OCI-LY3 (cell line): ENCODE data around the gene SLC25A28.
A peak's percentile ranks its signal among the peaks of the same experiment; 100 is the strongest.

Experiments
- H2AFZ ChIP-seq: fragments of 200-600, 300-600 bp; shearing (Covaris generic); 2 replicates; pipeline ENCODE4 v1.6.0; 2014; ENCODE audit warnings: antibody characterized with exemption, low read depth, low read length
- H3K27ac ChIP-seq: fragments of 200-600, 300-600 bp; sonication (generic); 2 replicates; pipeline ENCODE4 v1.5.1; 2014; ENCODE audit warnings: mild to moderate bottlenecking, low read length, moderate library complexity, mixed read lengths
- H3K27me3 ChIP-seq: fragments of 200-600, 300-600 bp; sonication (generic); 2 replicates; pipeline ENCODE4 v1.6.1; 2014; ENCODE audit warnings: low read depth, low read length, mixed read lengths
- H3K36me3 ChIP-seq: fragments of 200-600, 300-600 bp; sonication (generic); replicated peaks from 2 replicates; pipeline ENCODE3; 2014; ENCODE audit warnings: low read depth, low read length, mixed read lengths
- H3K4me1 ChIP-seq: fragments of 300-600, 200-600 bp; sonication (generic); 2 replicates; pipeline ENCODE4 v1.6.1; 2014; ENCODE audit warnings: low read length, mixed read lengths
- H3K4me2 ChIP-seq: fragments of 200-600, 300-600 bp; sonication (generic); 2 replicates; pipeline ENCODE4 v1.6.1; 2014; ENCODE audit warnings: low read length, mixed read lengths
- H3K4me3 ChIP-seq: fragments of 300-600, 200-600 bp; sonication (generic); 2 replicates; pipeline ENCODE4 v1.5.1; 2014; ENCODE audit warnings: antibody characterized with exemption, mild to moderate bottlenecking, low read length, moderate library complexity
- H3K79me2 ChIP-seq: fragments of 300-600, 200-600 bp; shearing (Covaris generic); 2 replicates; pipeline ENCODE4 v1.6.1; 2014; ENCODE audit warnings: mild to moderate bottlenecking, low read length, mixed read lengths
- H3K9ac ChIP-seq: fragments of 300-600, 200-600 bp; shearing (Covaris generic); 2 replicates; pipeline ENCODE4 v1.6.0; 2014; ENCODE audit warnings: mild to moderate bottlenecking, low read length, moderate library complexity
- H3K9me3 ChIP-seq: fragments of 200-600, 300-600 bp; shearing (Covaris generic); 2 replicates; pipeline ENCODE4 v1.6.1; 2014; ENCODE audit warnings: low read length, mixed read lengths; ENCODE audit not compliant: insufficient read depth
- H4K20me1 ChIP-seq: fragments of 200-600, 300-600 bp; sonication (generic); 2 replicates; pipeline ENCODE4 v1.6.1; 2016; ENCODE audit warnings: low read length, mixed read lengths; ENCODE audit not compliant: insufficient read depth
- CTCF ChIP-seq: fragments of 200-600, 300-600 bp; sonication (generic); IDR thresholded peaks from 2 replicates; pipeline ENCODE4 v1.5.1; 2014; ENCODE audit warnings: antibody characterized with exemption, low read length, low read depth
- EZH2phosphoT487 ChIP-seq: fragments of 200-600 bp; shearing (Covaris generic); IDR thresholded peaks from 2 replicates; pipeline ENCODE4 v1.6.1; 2018; ENCODE audit warnings: antibody characterized with exemption, mixed run types, low read depth

SLC25A28 gene

GRCh38 chr10:99564361-99564760, 55.9 kb downstream of the SLC25A28 start:
- H3K27me3 ChIP-seq: no peaks in the 10 kb centered on the region
- H3K9ac ChIP-seq: no peak overlapping the region
- no peak overlapping the region for H3K4me3 ChIP-seq
- no peaks in the 10 kb centered on the region for H3K9me3 ChIP-seq
- no peak overlapping the region for H2AFZ ChIP-seq
- H3K4me2 ChIP-seq: no peak overlapping the region
- no peaks in the 10 kb centered on the region for H4K20me1 ChIP-seq
- no peak for TF ChIP-seq EZH2phosphoT487
- no peak for TF ChIP-seq CTCF
- no peaks in the 10 kb centered on the region for H3K36me3 ChIP-seq
- H3K27ac ChIP-seq: no peak overlapping the region
- H3K79me2 ChIP-seq: no peaks in the 10 kb centered on the region
- H3K4me1 ChIP-seq: peaks cover 14% of the 10 kb centered on the region

- Histone ChIP-seq H3K4me3 (no peak overlapping the region), H3K4me2 (peak overlapping the region; percentile 32; the same call in 1 of the 2 replicates)
- TF ChIP-seq CTCF (no peak), EZH2phosphoT487 (no peak)
These were observed 57.6 kb downstream of the SLC25A28 start for GRCh38 chr10:99562631-99563030.

More at GRCh38 chr10:99562631-99563030, 57.6 kb downstream of the SLC25A28 start:
- Histone ChIP-seq H2AFZ (no peak overlapping the region), H3K27ac (no peak overlapping the region), H3K9ac (no peak overlapping the region), H3K4me1 (peaks cover 11% of the 10 kb centered on the region), H3K36me3 (no peaks in the 10 kb centered on the region), H3K9me3 (no peaks in the 10 kb centered on the region), H3K79me2 (no peaks in the 10 kb centered on the region), H4K20me1 (no peaks in the 10 kb centered on the region), H3K27me3 (no peaks in the 10 kb centered on the region)
